GM23338 (cell line): ENCODE measurements around the gene FGGY. TPM values are rescaled to one million over a fixed set of nuclear protein-coding genes. Genes with fewer than 3 reads are reported as not detected.

Experiments
- ATAC-seq: fragments of 200-7000 bp; cut with Tn5 transposase; 3 replicates; pipeline ENCODE4 v1.9.1; 2020
- DNase-seq: peaks from one replicate; pipeline ENCODE4 v3.0.0-alpha.2; 2015; ENCODE audit warnings: low spot score
- H2AFZ ChIP-seq: fragments of 200-600 bp; sonication (generic); 2 replicates; pipeline ENCODE4 v1.8.0; 2016; ENCODE audit warnings: antibody characterized with exemption, mild to moderate bottlenecking, moderate library complexity
- H3F3A ChIP-seq: fragments of 200-600 bp; sonication (generic); replicated peaks from 2 replicates; pipeline ENCODE4 v1.8.0; 2017; ENCODE audit warnings: antibody characterized with exemption, mixed run types, low read depth
- H3K27ac ChIP-seq: fragments of 200-600 bp; sonication (generic); 2 replicates; pipeline ENCODE4 v1.6.1; 2016; ENCODE audit warnings: low read depth
- H3K27me3 ChIP-seq: fragments of 200-600 bp; sonication (generic); 2 replicates; pipeline ENCODE4 v1.8.0; 2016; ENCODE audit warnings: mild to moderate bottlenecking, mixed run types, moderate library complexity; ENCODE audit not compliant: insufficient read depth
- H3K36me3 ChIP-seq: fragments of 200-600 bp; sonication (generic); 2 replicates; pipeline ENCODE4 v1.8.0; 2016; ENCODE audit warnings: mild to moderate bottlenecking; ENCODE audit not compliant: insufficient read depth
- H3K4me1 ChIP-seq: fragments of 200-600 bp; sonication (generic); 2 replicates; pipeline ENCODE4 v1.8.0; 2016; ENCODE audit warnings: mild to moderate bottlenecking, moderate library complexity; ENCODE audit not compliant: insufficient read depth
- H3K4me2 ChIP-seq: fragments of 200-600 bp; sonication (generic); 2 replicates; pipeline ENCODE4 v1.7.1; 2017; ENCODE audit warnings: mixed run types
- H3K4me3 ChIP-seq: fragments of 200-600 bp; sonication (generic); 2 replicates; pipeline ENCODE4 v1.6.1; 2016; ENCODE audit warnings: mixed run types
- H3K79me2 ChIP-seq: fragments of 200-600 bp; sonication (generic); replicated peaks from 2 replicates; pipeline ENCODE4 v1.8.0; 2017; ENCODE audit warnings: mild to moderate bottlenecking; ENCODE audit not compliant: insufficient read depth
- H3K9me2 ChIP-seq: fragments of 200-600 bp; sonication (generic); 2 replicates; pipeline ENCODE4 v1.8.0; 2017; ENCODE audit not compliant: insufficient read depth
- H4K20me1 ChIP-seq: fragments of 200-600 bp; sonication (generic); replicated peaks from 2 replicates; pipeline ENCODE4 v1.8.0; 2017; ENCODE audit warnings: mild to moderate bottlenecking; ENCODE audit not compliant: insufficient read depth
- H3K27ac Mint-ChIP-seq: 2 replicates; pipeline ENCODE4 v1.8.0; 2020; ENCODE audit warnings: inconsistent platforms, mild to moderate bottlenecking, moderate library complexity, mixed read lengths
- H3K27me3 Mint-ChIP-seq: 3 replicates; pipeline ENCODE4 v1.8.0; 2022; ENCODE audit warnings: low read depth, mild to moderate bottlenecking, moderate library complexity, mixed read lengths, inconsistent platforms; ENCODE audit not compliant: insufficient read depth, poor library complexity
- H3K36me3 Mint-ChIP-seq: 3 replicates; pipeline ENCODE4 v1.8.0; 2021; ENCODE audit warnings: low read depth, mild to moderate bottlenecking, inconsistent platforms, moderate library complexity, mixed read lengths
- H3K4me1 Mint-ChIP-seq: 3 replicates; pipeline ENCODE4 v1.8.0; 2020; ENCODE audit warnings: mild to moderate bottlenecking, inconsistent platforms, mixed read lengths
- H3K4me3 Mint-ChIP-seq: 3 replicates; pipeline ENCODE4 v1.8.0; 2021; ENCODE audit warnings: moderate library complexity, mild to moderate bottlenecking, inconsistent platforms, mixed read lengths
- H3K9me3 Mint-ChIP-seq: 3 replicates; pipeline ENCODE4 v1.8.0; 2020; ENCODE audit warnings: moderate library complexity, mild to moderate bottlenecking, inconsistent platforms, mixed read lengths
- CREB1 ChIP-seq: fragments of 250-450 bp; sonication (Bioruptor Pico); IDR thresholded peaks from 2 replicates; pipeline ENCODE4 v1.5.0; 2020; ENCODE audit warnings: low read depth, mild to moderate bottlenecking, moderate library complexity
- EZH2 ChIP-seq: fragments of 200-600 bp; sonication (generic); IDR thresholded peaks from one replicate; pipeline ENCODE4 v1.8.0; 2017; ENCODE audit warnings: antibody characterized with exemption, mild to moderate bottlenecking, low read depth; ENCODE audit not compliant: unreplicated experiment
- EZH2phosphoT487 ChIP-seq: fragments of 200-600 bp; sonication (generic); IDR thresholded peaks from one replicate; pipeline ENCODE4 v1.8.1; 2018; ENCODE audit warnings: antibody characterized with exemption; ENCODE audit not compliant: unreplicated experiment
- JUNB ChIP-seq: IDR thresholded peaks from one replicate; pipeline ENCODE4 v1.6.1; 2016; ENCODE audit warnings: antibody characterized with exemption; ENCODE audit not compliant: unreplicated experiment
- NANOG ChIP-seq: IDR thresholded peaks from 2 replicates; pipeline ENCODE4 v1.6.1; 2016; ENCODE audit warnings: antibody characterized with exemption, borderline replicate concordance
- POLR2AphosphoS5 ChIP-seq: IDR thresholded peaks from 2 replicates; pipeline ENCODE4 v1.6.1; 2016; ENCODE audit warnings: antibody characterized with exemption, low read depth
- STAT1 ChIP-seq: IDR thresholded peaks from one replicate; pipeline ENCODE4 v1.6.1; 2016; ENCODE audit warnings: antibody characterized with exemption; ENCODE audit not compliant: unreplicated experiment
- ZNF114 ChIP-seq: fragments of 250-450 bp; sonication (Bioruptor Pico); IDR thresholded peaks from 2 replicates; pipeline ENCODE4 v1.5.0; 2020; ENCODE audit warnings: mild to moderate bottlenecking, moderate library complexity
- ZNF331 ChIP-seq: fragments of 250-450 bp; sonication (Bioruptor Pico); IDR thresholded peaks from 2 replicates; pipeline ENCODE4 v1.5.0; 2020; ENCODE audit warnings: low read depth, mild to moderate bottlenecking, moderate library complexity
- polyA plus RNA-seq: library from polyadenylated mRNA; unstranded; fragments of >200 nt; fragmentation: Nextera tagmentation; extraction: Ambion mirVana; gene quantifications from 2 replicates; pipeline ENCODE4 v1.2.1, GENCODE V29; 2016
- total RNA-seq: library from RNA; depleted of rRNA; stranded (reverse); fragments of >200 nt; shearing (Covaris generic); gene quantifications from 2 replicates; pipeline ENCODE4 v1.2.3, GENCODE V29; 2014
- TF ChIP-seq, protein P1 (sequence below): fragments of 250-450 bp; sonication (Bioruptor Pico); IDR thresholded peaks from 2 replicates; pipeline ENCODE4 v1.5.0; 2020; ENCODE audit warnings: mild to moderate bottlenecking, moderate library complexity
- TF ChIP-seq, protein P2 (sequence below): IDR thresholded peaks from 2 replicates; pipeline ENCODE4 v1.6.1; 2016; ENCODE audit warnings: antibody characterized with exemption
- TF ChIP-seq, protein P3 (sequence below): IDR thresholded peaks from one replicate; pipeline ENCODE4 v1.6.1; 2018; ENCODE audit warnings: antibody characterized with exemption; ENCODE audit not compliant: unreplicated experiment
- TF ChIP-seq, protein P4 (sequence below), 2 experiments: fragments of 200-600 bp in 1 of 2; sonication (generic) in 1 of 2; conservative IDR thresholded peaks; 2 replicates each; pipeline versions ENCODE4 v1.5.1 to v1.6.1; 2016 to 2017; ENCODE audit warnings: antibody characterized with exemption in 2 of 2, low read depth in 2 of 2, mild to moderate bottlenecking in 2 of 2, moderate library complexity in 1 of 2

The FGGY gene
- total and polyA plus RNA-seq, 2 experiments from 2014 or later, result 10.9 to 21.4 TPM

DNA sequence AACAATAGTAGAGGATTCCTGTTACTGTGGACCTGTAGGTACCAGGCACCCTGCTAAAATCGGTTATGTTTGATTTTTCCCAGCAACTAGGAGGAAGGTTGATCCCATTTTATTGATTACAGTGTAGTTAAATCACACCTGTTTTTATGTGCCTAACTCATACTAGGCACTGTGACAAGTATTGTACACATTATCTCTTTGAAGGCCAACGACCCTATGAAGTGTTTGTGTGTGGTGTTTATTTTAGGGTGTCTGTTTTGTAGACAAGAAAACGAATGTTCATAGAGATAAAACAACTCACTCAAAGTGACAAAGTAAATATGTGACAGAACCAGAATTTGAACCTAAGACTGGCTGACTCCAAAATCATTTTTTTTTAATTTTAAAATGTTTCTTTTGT, 49.5 kb downstream of the FGGY start:
- no peaks in the 10 kb centered on the region; the same call in 1 of the 2 replicates for H4K20me1 ChIP-seq
- no peak overlapping the region for H3K4me2 ChIP-seq
- H3K79me2 ChIP-seq, result no peaks in the 10 kb centered on the region
- H3K27ac ChIP-seq, result no peak overlapping the region
- no peaks in the 10 kb centered on the region for H3K9me2 ChIP-seq
- no peaks in the 10 kb centered on the region for H3K4me1 Mint-ChIP-seq
- no peaks in the 10 kb centered on the region for H3K36me3 Mint-ChIP-seq
- no peak overlapping the region for H3K27ac Mint-ChIP-seq
- no peak for DNase-seq
- H3K4me3 ChIP-seq, result no peak overlapping the region
- no peaks in the 10 kb centered on the region for H3K4me1 ChIP-seq
- no peaks in the 10 kb centered on the region for H3F3A ChIP-seq
- H2AFZ ChIP-seq, result no peak overlapping the region
- no peaks in the 10 kb centered on the region for H3K27me3 ChIP-seq
- no peaks in the 10 kb centered on the region for H3K36me3 ChIP-seq
- H3K27me3 Mint-ChIP-seq, result peaks cover 3% of the 10 kb centered on the region
- no peaks in the 10 kb centered on the region for H3K9me3 Mint-ChIP-seq
- TF ChIP-seq CREB1 (no peak), EZH2 (no peak), JUNB (no peak), ZNF331 (CRISPR knock-in tag) (no peak), NANOG (no peak), STAT1 (no peak), EZH2phosphoT487 (no peak), POLR2AphosphoS5 (no peak), ZNF114 (CRISPR knock-in tag) (no peak)
- TF ChIP-seq, protein P1, sequence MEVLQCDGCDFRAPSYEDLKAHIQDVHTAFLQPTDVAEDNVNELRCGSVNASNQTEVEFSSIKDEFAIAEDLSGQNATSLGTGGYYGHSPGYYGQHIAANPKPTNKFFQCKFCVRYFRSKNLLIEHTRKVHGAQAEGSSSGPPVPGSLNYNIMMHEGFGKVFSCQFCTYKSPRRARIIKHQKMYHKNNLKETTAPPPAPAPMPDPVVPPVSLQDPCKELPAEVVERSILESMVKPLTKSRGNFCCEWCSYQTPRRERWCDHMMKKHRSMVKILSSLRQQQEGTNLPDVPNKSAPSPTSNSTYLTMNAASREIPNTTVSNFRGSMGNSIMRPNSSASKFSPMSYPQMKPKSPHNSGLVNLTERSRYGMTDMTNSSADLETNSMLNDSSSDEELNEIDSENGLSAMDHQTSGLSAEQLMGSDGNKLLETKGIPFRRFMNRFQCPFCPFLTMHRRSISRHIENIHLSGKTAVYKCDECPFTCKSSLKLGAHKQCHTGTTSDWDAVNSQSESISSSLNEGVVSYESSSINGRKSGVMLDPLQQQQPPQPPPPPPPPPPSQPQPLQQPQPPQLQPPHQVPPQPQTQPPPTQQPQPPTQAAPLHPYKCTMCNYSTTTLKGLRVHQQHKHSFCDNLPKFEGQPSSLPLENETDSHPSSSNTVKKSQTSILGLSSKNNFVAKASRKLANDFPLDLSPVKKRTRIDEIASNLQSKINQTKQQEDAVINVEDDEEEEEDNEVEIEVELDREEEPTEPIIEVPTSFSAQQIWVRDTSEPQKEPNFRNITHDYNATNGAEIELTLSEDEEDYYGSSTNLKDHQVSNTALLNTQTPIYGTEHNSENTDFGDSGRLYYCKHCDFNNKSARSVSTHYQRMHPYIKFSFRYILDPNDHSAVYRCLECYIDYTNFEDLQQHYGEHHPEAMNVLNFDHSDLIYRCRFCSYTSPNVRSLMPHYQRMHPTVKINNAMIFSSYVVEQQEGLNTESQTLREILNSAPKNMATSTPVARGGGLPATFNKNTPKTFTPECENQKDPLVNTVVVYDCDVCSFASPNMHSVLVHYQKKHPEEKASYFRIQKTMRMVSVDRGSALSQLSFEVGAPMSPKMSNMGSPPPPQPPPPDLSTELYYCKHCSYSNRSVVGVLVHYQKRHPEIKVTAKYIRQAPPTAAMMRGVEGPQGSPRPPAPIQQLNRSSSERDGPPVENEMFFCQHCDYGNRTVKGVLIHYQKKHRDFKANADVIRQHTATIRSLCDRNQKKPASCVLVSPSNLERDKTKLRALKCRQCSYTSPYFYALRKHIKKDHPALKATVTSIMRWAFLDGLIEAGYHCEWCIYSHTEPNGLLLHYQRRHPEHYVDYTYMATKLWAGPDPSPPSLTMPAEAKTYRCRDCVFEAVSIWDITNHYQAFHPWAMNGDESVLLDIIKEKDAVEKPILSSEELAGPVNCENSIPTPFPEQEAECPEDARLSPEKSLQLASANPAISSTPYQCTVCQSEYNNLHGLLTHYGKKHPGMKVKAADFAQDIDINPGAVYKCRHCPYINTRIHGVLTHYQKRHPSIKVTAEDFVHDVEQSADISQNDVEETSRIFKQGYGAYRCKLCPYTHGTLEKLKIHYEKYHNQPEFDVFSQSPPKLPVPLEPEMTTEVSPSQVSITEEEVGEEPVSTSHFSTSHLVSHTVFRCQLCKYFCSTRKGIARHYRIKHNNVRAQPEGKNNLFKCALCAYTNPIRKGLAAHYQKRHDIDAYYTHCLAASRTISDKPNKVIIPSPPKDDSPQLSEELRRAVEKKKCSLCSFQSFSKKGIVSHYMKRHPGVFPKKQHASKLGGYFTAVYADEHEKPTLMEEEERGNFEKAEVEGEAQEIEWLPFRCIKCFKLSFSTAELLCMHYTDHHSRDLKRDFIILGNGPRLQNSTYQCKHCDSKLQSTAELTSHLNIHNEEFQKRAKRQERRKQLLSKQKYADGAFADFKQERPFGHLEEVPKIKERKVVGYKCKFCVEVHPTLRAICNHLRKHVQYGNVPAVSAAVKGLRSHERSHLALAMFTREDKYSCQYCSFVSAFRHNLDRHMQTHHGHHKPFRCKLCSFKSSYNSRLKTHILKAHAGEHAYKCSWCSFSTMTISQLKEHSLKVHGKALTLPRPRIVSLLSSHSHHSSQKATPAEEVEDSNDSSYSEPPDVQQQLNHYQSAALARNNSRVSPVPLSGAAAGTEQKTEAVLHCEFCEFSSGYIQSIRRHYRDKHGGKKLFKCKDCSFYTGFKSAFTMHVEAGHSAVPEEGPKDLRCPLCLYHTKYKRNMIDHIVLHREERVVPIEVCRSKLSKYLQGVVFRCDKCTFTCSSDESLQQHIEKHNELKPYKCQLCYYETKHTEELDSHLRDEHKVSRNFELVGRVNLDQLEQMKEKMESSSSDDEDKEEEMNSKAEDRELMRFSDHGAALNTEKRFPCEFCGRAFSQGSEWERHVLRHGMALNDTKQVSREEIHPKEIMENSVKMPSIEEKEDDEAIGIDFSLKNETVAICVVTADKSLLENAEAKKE (CRISPR knock-in tag), result no peak
- TF ChIP-seq, protein P2, sequence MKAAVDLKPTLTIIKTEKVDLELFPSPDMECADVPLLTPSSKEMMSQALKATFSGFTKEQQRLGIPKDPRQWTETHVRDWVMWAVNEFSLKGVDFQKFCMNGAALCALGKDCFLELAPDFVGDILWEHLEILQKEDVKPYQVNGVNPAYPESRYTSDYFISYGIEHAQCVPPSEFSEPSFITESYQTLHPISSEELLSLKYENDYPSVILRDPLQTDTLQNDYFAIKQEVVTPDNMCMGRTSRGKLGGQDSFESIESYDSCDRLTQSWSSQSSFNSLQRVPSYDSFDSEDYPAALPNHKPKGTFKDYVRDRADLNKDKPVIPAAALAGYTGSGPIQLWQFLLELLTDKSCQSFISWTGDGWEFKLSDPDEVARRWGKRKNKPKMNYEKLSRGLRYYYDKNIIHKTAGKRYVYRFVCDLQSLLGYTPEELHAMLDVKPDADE, result no peak
- TF ChIP-seq, protein P3, sequence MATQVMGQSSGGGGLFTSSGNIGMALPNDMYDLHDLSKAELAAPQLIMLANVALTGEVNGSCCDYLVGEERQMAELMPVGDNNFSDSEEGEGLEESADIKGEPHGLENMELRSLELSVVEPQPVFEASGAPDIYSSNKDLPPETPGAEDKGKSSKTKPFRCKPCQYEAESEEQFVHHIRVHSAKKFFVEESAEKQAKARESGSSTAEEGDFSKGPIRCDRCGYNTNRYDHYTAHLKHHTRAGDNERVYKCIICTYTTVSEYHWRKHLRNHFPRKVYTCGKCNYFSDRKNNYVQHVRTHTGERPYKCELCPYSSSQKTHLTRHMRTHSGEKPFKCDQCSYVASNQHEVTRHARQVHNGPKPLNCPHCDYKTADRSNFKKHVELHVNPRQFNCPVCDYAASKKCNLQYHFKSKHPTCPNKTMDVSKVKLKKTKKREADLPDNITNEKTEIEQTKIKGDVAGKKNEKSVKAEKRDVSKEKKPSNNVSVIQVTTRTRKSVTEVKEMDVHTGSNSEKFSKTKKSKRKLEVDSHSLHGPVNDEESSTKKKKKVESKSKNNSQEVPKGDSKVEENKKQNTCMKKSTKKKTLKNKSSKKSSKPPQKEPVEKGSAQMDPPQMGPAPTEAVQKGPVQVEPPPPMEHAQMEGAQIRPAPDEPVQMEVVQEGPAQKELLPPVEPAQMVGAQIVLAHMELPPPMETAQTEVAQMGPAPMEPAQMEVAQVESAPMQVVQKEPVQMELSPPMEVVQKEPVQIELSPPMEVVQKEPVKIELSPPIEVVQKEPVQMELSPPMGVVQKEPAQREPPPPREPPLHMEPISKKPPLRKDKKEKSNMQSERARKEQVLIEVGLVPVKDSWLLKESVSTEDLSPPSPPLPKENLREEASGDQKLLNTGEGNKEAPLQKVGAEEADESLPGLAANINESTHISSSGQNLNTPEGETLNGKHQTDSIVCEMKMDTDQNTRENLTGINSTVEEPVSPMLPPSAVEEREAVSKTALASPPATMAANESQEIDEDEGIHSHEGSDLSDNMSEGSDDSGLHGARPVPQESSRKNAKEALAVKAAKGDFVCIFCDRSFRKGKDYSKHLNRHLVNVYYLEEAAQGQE, result no peak
- TF ChIP-seq, protein P4, sequence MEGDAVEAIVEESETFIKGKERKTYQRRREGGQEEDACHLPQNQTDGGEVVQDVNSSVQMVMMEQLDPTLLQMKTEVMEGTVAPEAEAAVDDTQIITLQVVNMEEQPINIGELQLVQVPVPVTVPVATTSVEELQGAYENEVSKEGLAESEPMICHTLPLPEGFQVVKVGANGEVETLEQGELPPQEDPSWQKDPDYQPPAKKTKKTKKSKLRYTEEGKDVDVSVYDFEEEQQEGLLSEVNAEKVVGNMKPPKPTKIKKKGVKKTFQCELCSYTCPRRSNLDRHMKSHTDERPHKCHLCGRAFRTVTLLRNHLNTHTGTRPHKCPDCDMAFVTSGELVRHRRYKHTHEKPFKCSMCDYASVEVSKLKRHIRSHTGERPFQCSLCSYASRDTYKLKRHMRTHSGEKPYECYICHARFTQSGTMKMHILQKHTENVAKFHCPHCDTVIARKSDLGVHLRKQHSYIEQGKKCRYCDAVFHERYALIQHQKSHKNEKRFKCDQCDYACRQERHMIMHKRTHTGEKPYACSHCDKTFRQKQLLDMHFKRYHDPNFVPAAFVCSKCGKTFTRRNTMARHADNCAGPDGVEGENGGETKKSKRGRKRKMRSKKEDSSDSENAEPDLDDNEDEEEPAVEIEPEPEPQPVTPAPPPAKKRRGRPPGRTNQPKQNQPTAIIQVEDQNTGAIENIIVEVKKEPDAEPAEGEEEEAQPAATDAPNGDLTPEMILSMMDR (conservative IDR thresholded peaks at IDR 0.05; ENCODE audit: low read depth in 2 of 2), result no peak
- ATAC-seq, result no peak
- H3K4me3 Mint-ChIP-seq, result no peak overlapping the region
